ENCODE results near the gene CLHC1. TPM values are rescaled to one million over a fixed set of nuclear protein-coding genes. Genes with fewer than 3 reads are reported as not detected.

CLHC1 gene
- total and polyA plus RNA-seq, 4 donors: 2.3 to 33.8 (median 12.2) TPM

DNA sequence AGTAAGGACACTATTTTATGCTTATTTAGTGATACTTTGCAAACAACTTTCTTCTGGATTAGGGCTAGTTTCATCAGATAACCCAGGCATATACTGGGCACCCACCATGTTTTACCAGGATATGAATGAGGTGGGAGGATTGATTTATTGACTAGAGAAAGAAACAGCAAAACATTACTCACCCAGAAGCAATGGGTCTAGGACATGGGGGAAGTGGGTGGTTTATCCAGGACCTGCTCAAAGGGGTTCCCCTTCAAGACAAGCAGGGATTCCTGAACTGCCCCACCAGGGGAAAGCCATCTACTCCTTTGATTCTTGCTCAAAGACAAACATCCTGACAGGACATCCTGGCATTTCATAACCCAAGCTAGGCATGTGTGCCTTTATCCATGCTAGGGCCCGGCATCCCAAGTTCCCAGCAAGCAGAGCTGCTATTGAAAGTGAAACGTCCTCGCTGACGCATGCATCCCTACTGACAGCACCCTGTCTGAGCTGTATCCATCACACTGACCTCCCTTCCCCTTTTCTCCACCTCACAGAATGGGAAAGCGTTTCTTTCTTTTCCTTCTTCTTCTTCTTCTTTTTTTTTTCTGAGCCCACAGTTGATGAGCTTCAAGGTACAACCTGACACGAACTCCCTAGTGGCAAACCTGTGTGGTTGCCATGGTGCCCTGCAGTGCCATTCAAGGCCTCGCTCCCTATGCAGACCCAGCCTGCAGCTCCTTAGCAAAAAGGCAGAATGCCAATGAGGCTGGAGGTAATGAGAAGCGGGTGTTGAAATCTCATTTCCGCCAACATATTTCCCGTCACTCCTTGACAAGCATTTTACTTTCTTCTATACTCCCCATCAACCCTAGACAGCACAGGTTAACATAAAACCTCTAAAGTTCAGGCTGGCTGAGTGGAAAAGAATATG is 70.5 kb downstream of the CLHC1 start:
- peak in 1 of 3 donors; percentile 44 for DNase-seq
- peak; percentile 22 for ATAC-seq (ENCODE audit: insufficient read depth, low FRiP score)
- Histone ChIP-seq H3K9me3 (ENCODE audit: control insufficient read depth in 4 of 4, insufficient read depth in 3 of 4, low read length in 3 of 4) (no peaks in the 10 kb centered on the region), H3K4me1 (ENCODE audit: control insufficient read depth in 5 of 5, insufficient read depth in 5 of 5, low read length in 5 of 5) (peaks cover 0 to 53% (median 29%) of the 10 kb centered on the region in 5 donors), H3K4me3 (no peak overlapping the region), H3K36me3 (ENCODE audit: control insufficient read depth in 4 of 4, insufficient read depth in 4 of 4, low read length in 4 of 4) (no peaks in the 10 kb centered on the region), H3K9ac (ENCODE audit: insufficient read depth in 1 of 2, low read length in 2 of 2) (no peak overlapping the region), H3K27ac (ENCODE audit: low read depth in 1 of 2, low read length in 1 of 2) (peak overlapping the region in 1 of 2 donors; percentile 43), H3K27me3 (ENCODE audit: control insufficient read depth in 3 of 3, insufficient read depth in 3 of 3, low read length in 2 of 3) (no peaks in the 10 kb centered on the region)
- no peak for TF ChIP-seq CTCF (IDR thresholded peaks at IDR 0.05; ENCODE audit: control extremely low read depth, extremely low read depth)
- WGBS, 2 donors: 28 to 34% methylated on average over 10 of the region's 10 CpGs

DNA sequence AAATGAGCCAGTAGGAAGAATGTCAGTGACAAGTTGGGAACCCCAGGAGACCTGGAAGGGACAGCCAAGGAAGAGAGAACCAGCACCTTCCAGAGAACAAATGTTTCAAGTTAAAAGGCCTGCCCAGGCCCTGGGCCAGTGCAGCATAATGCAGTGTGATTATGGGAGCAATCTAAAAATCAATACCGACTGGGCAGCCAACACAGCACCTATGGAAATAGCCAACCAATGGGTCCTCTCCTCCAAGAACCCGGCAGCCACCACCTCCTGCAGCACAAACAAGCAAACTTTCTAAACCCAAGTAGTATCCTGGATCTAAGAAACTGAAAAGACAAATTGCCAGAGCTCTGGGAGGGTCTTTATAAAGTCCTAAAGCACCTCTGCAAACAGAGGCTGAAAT is 71.7 kb downstream of the CLHC1 start:
- no peaks in the 10 kb centered on the region for H3K27me3 ChIP-seq (ENCODE audit: control insufficient read depth in 3 of 3, insufficient read depth in 3 of 3, low read length in 2 of 3)
- TF ChIP-seq CTCF (IDR thresholded peaks at IDR 0.05; ENCODE audit: control extremely low read depth, extremely low read depth): no peak
- H3K4me1 ChIP-seq (ENCODE audit: control insufficient read depth in 5 of 5, insufficient read depth in 5 of 5, low read length in 5 of 5): peaks cover 3 to 48% (median 35%) of the 10 kb centered on the region in 5 donors
- H3K9me3 ChIP-seq (ENCODE audit: control insufficient read depth in 4 of 4, insufficient read depth in 3 of 4, low read length in 3 of 4): no peaks in the 10 kb centered on the region
- WGBS, 2 donors: 96 to 100% methylated on average over 2 of the region's 2 CpGs
- H3K4me3 ChIP-seq: no peak overlapping the region
- DNase-seq (no peak), ATAC-seq (ENCODE audit: insufficient read depth, low FRiP score) (no peak)
- H3K36me3 ChIP-seq (ENCODE audit: control insufficient read depth in 4 of 4, insufficient read depth in 4 of 4, low read length in 4 of 4): no peaks in the 10 kb centered on the region
- no peak overlapping the region for H3K9ac ChIP-seq (ENCODE audit: insufficient read depth in 1 of 2, low read length in 2 of 2)
- H3K27ac ChIP-seq (ENCODE audit: low read depth in 1 of 2, low read length in 1 of 2): peak overlapping the region in 1 of 2 donors; percentile 1

- H3K4me1 ChIP-seq (ENCODE audit: control insufficient read depth in 5 of 5, insufficient read depth in 5 of 5, low read length in 5 of 5): peaks cover 3 to 49% (median 35%) of the 10 kb centered on the region in 5 donors
Measured at GRCh38 chr2:55159752-55160151, 72.3 kb downstream of the CLHC1 start.

More at GRCh38 chr2:55159752-55160151, 72.3 kb downstream of the CLHC1 start:
- DNase-seq (no peak), ATAC-seq (ENCODE audit: insufficient read depth, low FRiP score) (no peak)
- Histone ChIP-seq H3K27ac (ENCODE audit: low read depth in 1 of 2, low read length in 1 of 2) (no peak overlapping the region), H3K27me3 (ENCODE audit: control insufficient read depth in 3 of 3, insufficient read depth in 3 of 3, low read length in 2 of 3) (no peaks in the 10 kb centered on the region), H3K9ac (ENCODE audit: insufficient read depth in 1 of 2, low read length in 2 of 2) (no peak overlapping the region), H3K4me3 (no peak overlapping the region), H3K36me3 (ENCODE audit: control insufficient read depth in 4 of 4, insufficient read depth in 4 of 4, low read length in 4 of 4) (no peaks in the 10 kb centered on the region), H3K9me3 (ENCODE audit: control insufficient read depth in 4 of 4, insufficient read depth in 3 of 4, low read length in 3 of 4) (no peaks in the 10 kb centered on the region)
- no peak for TF ChIP-seq CTCF (IDR thresholded peaks at IDR 0.05; ENCODE audit: control extremely low read depth, extremely low read depth)
- WGBS, 2 donors: 97% methylated on average over 2 of the region's 2 CpGs

Data from lung (tissue), 12 donors.